ENCODE measurements around the gene RAB3IL1.
A peak's percentile ranks its signal among the peaks of the same experiment; 100 is the strongest.

RAB3IL1 gene

GRCh38 chr11:61903845-61904244 lies 13.5 kb downstream of the RAB3IL1 start:
- DNase-seq, result no peak

- DNase-seq, result no peak
Observed at GRCh38 chr11:61902313-61902712, 15.1 kb downstream of the RAB3IL1 start.

GRCh38 chr11:61901397-61901796 lies 16.0 kb downstream of the RAB3IL1 start:
- no peak for DNase-seq

- no peak for DNase-seq
Observed at GRCh38 chr11:61900251-61900650, 17.1 kb downstream of the RAB3IL1 start.

GRCh38 chr11:61899146-61899841 lies 18.1 kb downstream of the RAB3IL1 start:
- DNase-seq, result peak; percentile 87 to 89 (median 89)

- DNase-seq, result no peak
Observed at GRCh38 chr11:61898247-61898582, 19.2 kb downstream of the RAB3IL1 start.

GRCh38 chr11:61897387-61898246 lies 19.7 kb downstream of the RAB3IL1 start:
- peak; percentile 66 to 86 (median 73) for DNase-seq

GRCh38 chr11:61896665-61897386 lies 20.5 kb downstream of the RAB3IL1 start:
- DNase-seq, result no peak

- DNase-seq, result no peak
Observed at GRCh38 chr11:61895718-61896059, 21.7 kb downstream of the RAB3IL1 start.

GRCh38 chr11:61895046-61895717 lies 22.2 kb downstream of the RAB3IL1 start:
- no peak for DNase-seq

- peak in 1 of 3 donors; percentile 38 for DNase-seq
Observed at GRCh38 chr11:61893981-61894380, 23.4 kb downstream of the RAB3IL1 start.

- no peak for DNase-seq
Observed at GRCh38 chr11:61892085-61892370, 25.3 kb downstream of the RAB3IL1 start.

GRCh38 chr11:61891331-61892084 lies 25.9 kb downstream of the RAB3IL1 start, which contains the start of gene FADS3:
Gene FADS3 (minus strand): TSS chr11:61891545. CDS start chr11:61891381, 164 bp downstream.
- peak; percentile 82 to 93 (median 83) for DNase-seq

- peak; percentile 69 to 79 (median 78) for DNase-seq
Observed at GRCh38 chr11:61890529-61891330, 26.6 kb downstream of the RAB3IL1 start.

- no peak for DNase-seq
Observed at GRCh38 chr11:61889831-61890230, 27.5 kb downstream of the RAB3IL1 start.

GRCh38 chr11:61888590-61888989 lies 28.8 kb downstream of the RAB3IL1 start:
- no peak for DNase-seq

GRCh38 chr11:61887839-61888494 lies 29.4 kb downstream of the RAB3IL1 start:
- no peak for DNase-seq

GRCh38 chr11:61886643-61887042 lies 30.7 kb downstream of the RAB3IL1 start:
- DNase-seq, result no peak

- no peak for DNase-seq
Observed at GRCh38 chr11:61885784-61886580, 31.4 kb downstream of the RAB3IL1 start.

- DNase-seq, result no peak
Observed at GRCh38 chr11:61885166-61885778, 32.1 kb downstream of the RAB3IL1 start.

Measured in suppressor macrophage treated with lipopolysaccharide for 1 hour (primary cell).